Breast epithelium (tissue), 4 donors: ENCODE data around the gene GRM2. TPM values are rescaled to one million over a fixed set of nuclear protein-coding genes. Genes with fewer than 3 reads are reported as not detected.
A peak's percentile ranks its signal among the peaks of the same experiment; 100 is the strongest.

Experiments used
- DNase-seq, 2 donors: peaks; one replicate each; pipeline ENCODE4 v3.0.0-alpha.2; 2019; ENCODE audit warnings: low spot score in 2 of 2
- H3K27ac ChIP-seq, 2 donors: fragments of 200-600 bp; sonication (generic) in 1 of 2; one replicate each; pipeline ENCODE4 v1.5.1; 2016 to 2019; ENCODE audit warnings: mild to moderate bottlenecking in 1 of 2
- H3K27me3 ChIP-seq, 2 donors: fragments of 200-600 bp; sonication (generic) in 1 of 2; one replicate each; pipeline versions ENCODE4 v1.5.1 to v1.6.0; 2017 to 2019; ENCODE audit warnings: control low read depth in 1 of 2, mild to moderate bottlenecking in 1 of 2
- H3K36me3 ChIP-seq: fragments of 200-600 bp; one replicate; pipeline ENCODE4 v1.5.1; 2019
- H3K4me1 ChIP-seq, 2 donors: fragments of 200-600 bp; sonication (generic); one replicate each; pipeline ENCODE4 v1.5.1; 2016 to 2019; ENCODE audit warnings: control low read depth in 1 of 2
- H3K4me3 ChIP-seq, 3 donors: fragments of 200-600 bp; sonication (generic); 1 replicate in 2 of 3; 2 replicates in 1 of 3; pipeline ENCODE4 v1.5.1; 2016 to 2019; ENCODE audit warnings: mild to moderate bottlenecking in 3 of 3, moderate library complexity in 2 of 3
- H3K9me3 ChIP-seq, 2 donors: fragments of 200-600 bp; sonication (generic) in 1 of 2; one replicate each; pipeline ENCODE4 v1.5.1; 2016 to 2019; ENCODE audit warnings: control low read depth in 1 of 2
- CTCF ChIP-seq, 3 donors: fragments of 450-650 bp; IDR thresholded peaks; one replicate each; pipeline ENCODE4 v1.5.1; 2016 to 2017; ENCODE audit warnings: antibody characterized with exemption in 3 of 3, mild to moderate bottlenecking in 3 of 3, moderate library complexity in 3 of 3
- POLR2A ChIP-seq: fragments of 450-650 bp; IDR thresholded peaks from one replicate; pipeline ENCODE4 v1.6.1; 2016; ENCODE audit warnings: antibody characterized with exemption, mild to moderate bottlenecking, moderate library complexity
- POLR2AphosphoS5 ChIP-seq, 3 donors: sonication (generic); formaldehyde crosslinking; IDR thresholded peaks; one replicate each; pipeline ENCODE4 v1.6.1; 2017; ENCODE audit warnings: antibody characterized with exemption in 3 of 3
- intact Hi-C: fragments of 100-400 bp; cut with DNase I; formaldehyde crosslinking; loops from one replicate; pipeline ENCODE4 v1.15.1; 2023; ENCODE audit warnings: low total_unique reads
- total RNA-seq, 3 donors: library from RNA; depleted of rRNA; stranded (reverse); fragments of >200 nt; gene quantifications; one replicate each; pipeline ENCODE4 v1.1.0, GENCODE V29; 2016

GRM2 gene
- total RNA-seq, 3 donors from 2014 or later, result 1.3 TPM; not detected in 2

GRCh38 chr3:51680663-51681230 is 26.1 kb upstream of the GRM2 start:
- TF ChIP-seq POLR2A, result no peak
- no peak for TF ChIP-seq POLR2AphosphoS5 (IDR thresholded peaks at IDR 0.05)
- TF ChIP-seq CTCF (IDR thresholded peaks at IDR 0.05), result no peak
- H3K4me3 ChIP-seq, result no peak overlapping the region
- no peaks in the 10 kb centered on the region for H3K36me3 ChIP-seq
- H3K27ac ChIP-seq, result peak overlapping the region; percentile 17 to 55
- no peaks in the 10 kb centered on the region for H3K4me1 ChIP-seq
- H3K27me3 ChIP-seq, result no peaks in the 10 kb centered on the region
- no peaks in the 10 kb centered on the region for H3K9me3 ChIP-seq
- no peak for DNase-seq
- intact Hi-C loops, result no loop called here

- peak overlapping the region in 1 of 2 donors; percentile 2 for H3K27ac ChIP-seq
- no peaks in the 10 kb centered on the region for H3K36me3 ChIP-seq
- no peaks in the 10 kb centered on the region for H3K4me1 ChIP-seq
- intact Hi-C loops, result no loop called here
- no peaks in the 10 kb centered on the region for H3K9me3 ChIP-seq
- no peak for TF ChIP-seq POLR2A
- TF ChIP-seq POLR2AphosphoS5 (IDR thresholded peaks at IDR 0.05), result no peak
- no peak for TF ChIP-seq CTCF (IDR thresholded peaks at IDR 0.05)
- H3K27me3 ChIP-seq, result no peaks in the 10 kb centered on the region
- H3K4me3 ChIP-seq, result no peak overlapping the region
- no peak for DNase-seq
These were observed 25.4 kb upstream of the GRM2 start for GRCh38 chr3:51681453-51681852.

GRCh38 chr3:51682079-51682478 is 24.8 kb upstream of the GRM2 start:
- no peaks in the 10 kb centered on the region for H3K36me3 ChIP-seq
- H3K4me1 ChIP-seq, result no peaks in the 10 kb centered on the region
- peak overlapping the region in 1 of 2 donors; percentile 43 for H3K27ac ChIP-seq
- no peak overlapping the region for H3K4me3 ChIP-seq
- TF ChIP-seq POLR2AphosphoS5 (IDR thresholded peaks at IDR 0.05) (peak in 1 of 3 donors; percentile 28), CTCF (IDR thresholded peaks at IDR 0.05) (peak; percentile 78 to 86 (median 81)), POLR2A (no peak)
- peak in 1 of 2 donors; percentile 73 for DNase-seq
- intact Hi-C loops, result loop anchor here (2.0 kb wide), 1 partner anchor 289 kb away; no protein-coding TSS in a partner anchor
- H3K27me3 ChIP-seq, result no peaks in the 10 kb centered on the region
- H3K9me3 ChIP-seq, result no peaks in the 10 kb centered on the region

- no peak for DNase-seq
- no peaks in the 10 kb centered on the region for H3K9me3 ChIP-seq
- TF ChIP-seq CTCF (IDR thresholded peaks at IDR 0.05), result no peak
- TF ChIP-seq POLR2A, result no peak
- TF ChIP-seq POLR2AphosphoS5 (IDR thresholded peaks at IDR 0.05), result no peak
- H3K36me3 ChIP-seq, result no peaks in the 10 kb centered on the region
- no peak overlapping the region for H3K4me3 ChIP-seq
- H3K27ac ChIP-seq, result peak overlapping the region in 1 of 2 donors; percentile 43
- H3K27me3 ChIP-seq, result no peaks in the 10 kb centered on the region
- H3K4me1 ChIP-seq, result no peaks in the 10 kb centered on the region
- intact Hi-C loops, result loop anchor here (2.0 kb wide), 1 partner anchor 290 kb away; no protein-coding TSS in a partner anchor
These were observed 24.3 kb upstream of the GRM2 start for GRCh38 chr3:51682526-51682925.

- H3K36me3 ChIP-seq, result no peaks in the 10 kb centered on the region
- no peaks in the 10 kb centered on the region for H3K9me3 ChIP-seq
- H3K4me1 ChIP-seq, result no peaks in the 10 kb centered on the region
- intact Hi-C loops, result loop anchor here (2.0 kb wide), 1 partner anchor 291 kb away; no protein-coding TSS in a partner anchor
- peak overlapping the region; percentile 50 to 85 for H3K27ac ChIP-seq
- H3K4me3 ChIP-seq, result no peak overlapping the region
- H3K27me3 ChIP-seq, result no peaks in the 10 kb centered on the region
- DNase-seq, result no peak
- TF ChIP-seq CTCF (IDR thresholded peaks at IDR 0.05) (no peak), POLR2AphosphoS5 (IDR thresholded peaks at IDR 0.05) (no peak), POLR2A (no peak)
These were observed 23.3 kb upstream of the GRM2 start for GRCh38 chr3:51683566-51683965.
